OCI-LY7 (cell line): ENCODE measurements around the gene TMEM18. TPM values are rescaled to one million over a fixed set of nuclear protein-coding genes. Genes with fewer than 3 reads are reported as not detected.

ENCODE experiments used
- BruUV-seq: library from RNA; stranded (reverse); fragments of 400-500 nt; replicated peaks from 2 replicates; lab custom pipeline; 2021; lab: Mats Ljungman, UMichigan
- CTCF ChIA-PET: fragments of 300-600 bp; sonication (Branson Sonifier 250); formaldehyde crosslinking; loops from one replicate; lab custom pipeline; 2022; ENCODE audit warnings: antibody characterized with exemption; ENCODE audit not compliant: unreplicated experiment; lab: Charles Lee
- POLR2A ChIA-PET: fragments of 300-600 bp; sonication (Branson Sonifier 250); formaldehyde crosslinking; loops from one replicate; lab custom pipeline; 2022; ENCODE audit warnings: antibody characterized with exemption; lab: Charles Lee
- DNase-seq: peaks from one replicate; pipeline ENCODE4 v3.0.0-alpha.2; 2015; ENCODE audit warnings: low spot score
- H2AFZ ChIP-seq: fragments of 200-600 bp; sonication (generic), shearing (Covaris generic); 2 replicates; pipeline ENCODE4 v1.6.1; 2014; ENCODE audit warnings: mild to moderate bottlenecking, antibody characterized with exemption, low read length, moderate library complexity
- H3K27ac ChIP-seq: fragments of 200-600 bp; sonication (generic); 2 replicates; pipeline ENCODE4 v1.5.1; 2014; ENCODE audit warnings: mixed run types, low read depth, mild to moderate bottlenecking, moderate library complexity, low read length, inconsistent platforms; ENCODE audit not compliant: poor library complexity, severe bottlenecking
- H3K36me3 ChIP-seq: fragments of 200-600 bp; sonication (generic); 2 replicates; pipeline ENCODE4 v1.6.1; 2014; ENCODE audit warnings: mild to moderate bottlenecking, antibody characterized with exemption, low read length, moderate library complexity, mixed read lengths; ENCODE audit not compliant: insufficient read depth
- H3K4me1 ChIP-seq: fragments of 200-600 bp; sonication (generic); 2 replicates; pipeline ENCODE4 v1.5.1; 2014; ENCODE audit warnings: mild to moderate bottlenecking, low read length; ENCODE audit not compliant: insufficient read depth, poor library complexity, severe bottlenecking
- H3K4me2 ChIP-seq: fragments of 200-600 bp; sonication (generic); 2 replicates; pipeline ENCODE4 v1.6.1; 2014; ENCODE audit warnings: mild to moderate bottlenecking, low read length
- H3K4me3 ChIP-seq: fragments of 200-600 bp; sonication (generic); 2 replicates; pipeline ENCODE4 v1.5.1; 2014; ENCODE audit warnings: mild to moderate bottlenecking, low read depth, low read length; ENCODE audit not compliant: poor library complexity, severe bottlenecking
- H3K79me2 ChIP-seq: fragments of 200-600 bp; sonication (generic); 2 replicates; pipeline ENCODE4 v1.6.1; 2016; ENCODE audit warnings: low read depth, mild to moderate bottlenecking, low read length, moderate library complexity, mixed read lengths; ENCODE audit not compliant: insufficient read depth
- H3K9me2 ChIP-seq: fragments of 200-600 bp; sonication (generic); 2 replicates; pipeline ENCODE4 v1.6.1; 2016; ENCODE audit warnings: mild to moderate bottlenecking, low read length, mixed read lengths; ENCODE audit not compliant: insufficient read depth
- H3K9me3 ChIP-seq: fragments of 200-600 bp; sonication (generic); 2 replicates; pipeline ENCODE4 v1.6.1; 2014; ENCODE audit warnings: mild to moderate bottlenecking, mixed run types, low read length, mixed read lengths
- H4K20me1 ChIP-seq: fragments of 200-600 bp; sonication (generic); 2 replicates; pipeline ENCODE4 v1.6.1; 2014; ENCODE audit warnings: mild to moderate bottlenecking, antibody characterized with exemption, low read length, moderate library complexity, mixed read lengths; ENCODE audit not compliant: insufficient read depth
- CTCF ChIP-seq: fragments of 200-600 bp; sonication (generic); conservative IDR thresholded peaks from 2 replicates; pipeline ENCODE4 v1.5.1; 2014; ENCODE audit warnings: mild to moderate bottlenecking, antibody characterized with exemption, low read length, moderate library complexity, mixed read lengths
- EZH2phosphoT487 ChIP-seq: fragments of 200-600 bp; sonication (generic); IDR thresholded peaks from 2 replicates; pipeline ENCODE4 v1.6.1; 2018; ENCODE audit warnings: low read depth, borderline replicate concordance, mild to moderate bottlenecking, mixed run types, antibody characterized with exemption, low read length, moderate library complexity, mixed read lengths
- intact Hi-C: fragments of 100-400 bp; cut with micrococcal nuclease; formaldehyde crosslinking; loops from one replicate; pipeline ENCODE4 v1.10.0; 2022; ENCODE audit not compliant: unreplicated experiment
- total RNA-seq, 2 experiments: library from RNA; depleted of rRNA in 1 of 2; stranded (reverse); fragments of >200 nt in 1 of 2; shearing (Covaris generic) in 1 of 2; gene quantifications; 2 replicates each; pipeline ENCODE4 v1.2.3, GENCODE V29; 2014 to 2022

The TMEM18 gene
- total RNA-seq, 2 experiments from 2014 or later: 18.2 to 31.1 TPM

- TF ChIP-seq EZH2phosphoT487: no peak
- TF ChIP-seq CTCF: no peak
- intact Hi-C loops: loop anchor here (5.0 kb wide), 2 partner anchors 109 to 389 kb away; no protein-coding TSS in a partner anchor
- Histone ChIP-seq H3K36me3 (no peaks in the 10 kb centered on the region), H3K4me3 (no peak overlapping the region), H3K4me2 (no peak overlapping the region), H3K9me2 (no peaks in the 10 kb centered on the region), H2AFZ (no peak overlapping the region), H3K9me3 (no peaks in the 10 kb centered on the region), H3K4me1 (no peaks in the 10 kb centered on the region), H4K20me1 (no peaks in the 10 kb centered on the region; the same call in 1 of the 2 replicates), H3K27ac (no peak overlapping the region), H3K79me2 (no peaks in the 10 kb centered on the region)
- CTCF ChIA-PET: no interaction called here
- DNase-seq: no peak
- BruUV-seq: no TSS peak
- POLR2A ChIA-PET: interaction anchor here (0.6 kb wide), 1 partner anchor 43 kb away, joined by 5 read pairs; no protein-coding TSS in a partner anchor
Measured at GRCh38 chr2:635687-636621, 41.3 kb downstream of the TMEM18 start.

DNA sequence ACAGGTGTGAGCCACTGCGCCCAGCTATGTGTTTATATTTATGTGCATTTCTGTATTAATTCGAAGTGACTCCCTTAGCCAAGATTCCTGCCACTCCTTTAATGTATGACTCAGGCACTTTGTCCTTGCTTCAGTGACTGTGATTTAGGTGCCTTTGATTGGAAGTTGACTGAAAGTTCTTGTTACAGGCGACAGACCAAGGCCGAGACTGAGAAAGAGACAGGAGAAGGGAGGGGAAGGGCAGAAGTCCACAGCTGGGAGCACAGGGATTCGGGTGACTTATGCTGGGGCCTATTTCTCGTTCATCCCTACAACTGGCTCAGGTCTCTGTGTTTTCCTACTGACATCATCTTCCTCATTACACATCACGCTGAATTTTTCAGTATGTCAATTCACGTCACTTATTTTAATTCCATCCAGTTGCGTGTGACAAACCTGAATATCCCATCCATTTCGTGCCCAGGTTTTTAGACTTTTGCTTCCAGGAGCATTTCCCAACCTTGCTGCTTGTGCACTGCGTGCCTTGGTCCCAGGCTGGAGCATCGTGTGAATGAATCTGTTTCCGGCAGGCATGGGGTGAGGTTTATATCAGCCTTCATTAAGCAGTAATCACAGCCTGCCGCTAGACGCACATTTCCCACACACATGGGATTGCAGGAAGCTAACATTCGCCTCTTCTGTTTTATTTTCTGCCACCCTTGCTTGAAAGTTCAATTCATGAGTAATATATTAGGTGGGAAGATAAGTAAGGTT lies 42.4 kb downstream of the TMEM18 start:
- TF ChIP-seq EZH2phosphoT487 (no peak), CTCF (no peak)
- POLR2A ChIA-PET: interaction anchor here (0.6 kb wide), 1 partner anchor 44 kb away, joined by 5 read pairs; no protein-coding TSS in a partner anchor
- Histone ChIP-seq H3K79me2 (no peaks in the 10 kb centered on the region), H3K9me3 (no peaks in the 10 kb centered on the region), H3K36me3 (no peaks in the 10 kb centered on the region), H2AFZ (no peak overlapping the region), H3K4me3 (no peak overlapping the region), H3K4me2 (no peak overlapping the region), H3K9me2 (no peaks in the 10 kb centered on the region), H4K20me1 (no peaks in the 10 kb centered on the region), H3K4me1 (no peaks in the 10 kb centered on the region), H3K27ac (no peak overlapping the region)
- intact Hi-C loops: loop anchor here (5.0 kb wide), 2 partner anchors 108 to 388 kb away; no protein-coding TSS in a partner anchor
- CTCF ChIA-PET: no interaction called here
- BruUV-seq: no TSS peak
- no peak for DNase-seq
